ENCODE measurements around the gene LTBR.

LTBR gene

DNA sequence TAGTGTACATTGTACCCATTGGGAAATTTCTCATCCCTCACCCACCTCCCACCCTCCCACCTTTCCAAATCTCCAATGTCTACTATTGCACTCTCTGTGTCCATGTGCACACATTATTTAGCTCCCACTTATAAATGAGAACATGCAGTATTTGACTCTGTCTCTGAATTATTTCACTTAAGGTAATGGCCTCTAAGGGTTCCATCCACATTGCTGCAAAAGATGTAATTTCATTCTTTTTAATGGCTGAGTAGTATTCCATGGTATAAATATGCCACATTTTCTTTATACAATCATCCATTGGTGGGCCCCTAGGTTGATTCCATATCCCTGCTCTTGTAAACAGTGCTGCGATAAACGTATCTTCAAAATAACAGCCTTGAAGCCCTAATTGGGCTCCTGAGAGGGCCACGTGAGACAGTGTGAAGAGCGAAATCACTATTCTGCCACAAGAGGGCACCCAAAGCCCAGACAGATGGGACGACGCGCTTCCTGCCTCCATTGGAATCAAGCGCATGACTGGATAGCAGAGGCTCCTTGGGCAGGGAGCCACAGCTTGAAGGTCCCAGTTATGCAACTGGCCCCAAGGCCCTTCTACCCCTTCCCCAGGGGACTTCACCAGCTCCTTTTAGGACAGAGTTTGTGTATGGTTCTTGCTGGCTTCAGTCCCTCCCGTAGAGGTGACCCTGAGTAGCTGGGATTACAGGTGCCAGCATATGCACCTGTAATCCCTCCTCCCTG, 39.5 kb downstream of the LTBR start:
- TF ChIP-seq, protein P1, sequence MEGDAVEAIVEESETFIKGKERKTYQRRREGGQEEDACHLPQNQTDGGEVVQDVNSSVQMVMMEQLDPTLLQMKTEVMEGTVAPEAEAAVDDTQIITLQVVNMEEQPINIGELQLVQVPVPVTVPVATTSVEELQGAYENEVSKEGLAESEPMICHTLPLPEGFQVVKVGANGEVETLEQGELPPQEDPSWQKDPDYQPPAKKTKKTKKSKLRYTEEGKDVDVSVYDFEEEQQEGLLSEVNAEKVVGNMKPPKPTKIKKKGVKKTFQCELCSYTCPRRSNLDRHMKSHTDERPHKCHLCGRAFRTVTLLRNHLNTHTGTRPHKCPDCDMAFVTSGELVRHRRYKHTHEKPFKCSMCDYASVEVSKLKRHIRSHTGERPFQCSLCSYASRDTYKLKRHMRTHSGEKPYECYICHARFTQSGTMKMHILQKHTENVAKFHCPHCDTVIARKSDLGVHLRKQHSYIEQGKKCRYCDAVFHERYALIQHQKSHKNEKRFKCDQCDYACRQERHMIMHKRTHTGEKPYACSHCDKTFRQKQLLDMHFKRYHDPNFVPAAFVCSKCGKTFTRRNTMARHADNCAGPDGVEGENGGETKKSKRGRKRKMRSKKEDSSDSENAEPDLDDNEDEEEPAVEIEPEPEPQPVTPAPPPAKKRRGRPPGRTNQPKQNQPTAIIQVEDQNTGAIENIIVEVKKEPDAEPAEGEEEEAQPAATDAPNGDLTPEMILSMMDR (IDR thresholded peaks at IDR 0.05) = peak; percentile 87

DNA sequence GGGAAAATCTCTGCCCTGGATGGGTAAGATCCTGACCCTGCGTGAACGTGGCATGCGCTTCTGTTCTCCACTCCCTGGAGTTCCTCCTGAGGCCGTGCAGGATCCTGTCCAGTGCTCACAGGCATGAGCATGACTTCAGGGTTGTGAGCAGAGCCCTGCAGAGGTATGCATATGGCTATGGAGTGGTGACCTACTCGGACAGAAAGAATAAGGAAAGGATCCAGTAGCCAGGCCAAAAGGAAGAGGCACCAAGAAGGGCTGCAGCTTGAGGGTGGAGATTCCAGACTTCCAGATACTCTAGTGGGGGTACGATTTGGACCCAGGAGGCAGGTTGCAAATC, 40.0 kb downstream of the LTBR start:
- TF ChIP-seq, protein P1 (IDR thresholded peaks at IDR 0.05) = no peak

DNA sequence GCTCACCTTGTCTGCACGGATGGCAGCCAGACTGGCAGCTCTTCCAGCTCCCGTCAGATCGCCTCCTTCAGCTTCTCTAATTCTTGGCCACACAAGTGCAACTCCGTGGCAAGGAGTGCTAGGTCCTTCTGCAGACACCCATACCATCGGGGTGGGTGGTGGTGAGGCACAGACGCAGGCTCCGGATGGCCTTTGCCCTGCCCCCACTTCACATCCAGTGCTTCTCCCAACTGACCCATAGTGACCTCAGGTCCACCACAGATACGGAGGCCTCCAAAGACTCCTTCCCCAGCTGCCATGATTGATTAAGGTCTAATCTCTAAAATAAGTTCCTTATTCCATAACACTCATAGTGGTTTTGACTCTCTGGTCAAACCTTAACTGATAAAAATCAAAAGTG, 40.9 kb downstream of the LTBR start:
- TF ChIP-seq, protein P1 (IDR thresholded peaks at IDR 0.05) = no peak

DNA sequence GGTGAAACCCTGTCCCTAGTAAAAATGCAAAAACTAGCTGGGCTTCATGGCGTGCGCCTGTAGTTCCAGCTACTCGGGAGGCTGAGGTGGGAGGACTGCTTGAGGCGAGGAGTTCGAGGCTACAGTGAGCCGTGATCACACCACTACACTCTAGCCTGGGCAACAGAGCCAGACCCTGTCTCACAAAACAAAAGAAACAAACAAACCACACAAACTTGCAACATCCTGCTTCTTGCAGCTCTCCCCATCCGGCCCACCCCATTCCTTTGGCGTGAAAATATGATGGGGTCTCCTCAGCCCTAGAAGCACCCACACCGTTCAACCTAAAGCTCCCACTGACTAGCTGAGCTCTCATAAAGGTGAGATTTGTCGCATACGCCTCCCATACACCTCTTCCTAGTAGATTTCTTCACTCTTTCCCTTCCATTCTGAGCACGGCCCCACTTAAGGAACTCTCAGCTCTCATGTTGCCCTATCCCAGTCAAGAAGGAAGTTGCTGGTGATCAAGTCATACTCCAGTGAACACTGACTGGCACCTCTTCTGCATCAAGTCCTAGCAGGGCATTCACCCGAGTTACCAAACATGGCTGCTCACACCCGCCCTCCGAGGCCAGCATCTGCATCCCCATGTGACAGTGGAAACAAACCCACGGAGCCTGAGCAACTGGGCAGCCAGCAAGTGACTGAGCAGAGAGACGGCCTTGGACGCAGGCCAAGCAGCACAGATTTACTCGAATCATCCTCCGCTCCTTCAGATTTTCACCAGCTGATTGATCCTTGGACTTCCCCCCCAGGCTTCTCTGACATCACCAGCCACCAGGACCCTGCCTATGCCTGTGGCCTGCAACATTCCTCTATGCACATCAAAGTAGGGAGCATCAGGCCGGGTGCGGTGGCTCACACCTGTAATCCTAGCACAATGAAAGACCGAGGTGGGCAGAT, 41.9 kb downstream of the LTBR start:
- TF ChIP-seq, protein P1 (IDR thresholded peaks at IDR 0.05) = no peak

DNA sequence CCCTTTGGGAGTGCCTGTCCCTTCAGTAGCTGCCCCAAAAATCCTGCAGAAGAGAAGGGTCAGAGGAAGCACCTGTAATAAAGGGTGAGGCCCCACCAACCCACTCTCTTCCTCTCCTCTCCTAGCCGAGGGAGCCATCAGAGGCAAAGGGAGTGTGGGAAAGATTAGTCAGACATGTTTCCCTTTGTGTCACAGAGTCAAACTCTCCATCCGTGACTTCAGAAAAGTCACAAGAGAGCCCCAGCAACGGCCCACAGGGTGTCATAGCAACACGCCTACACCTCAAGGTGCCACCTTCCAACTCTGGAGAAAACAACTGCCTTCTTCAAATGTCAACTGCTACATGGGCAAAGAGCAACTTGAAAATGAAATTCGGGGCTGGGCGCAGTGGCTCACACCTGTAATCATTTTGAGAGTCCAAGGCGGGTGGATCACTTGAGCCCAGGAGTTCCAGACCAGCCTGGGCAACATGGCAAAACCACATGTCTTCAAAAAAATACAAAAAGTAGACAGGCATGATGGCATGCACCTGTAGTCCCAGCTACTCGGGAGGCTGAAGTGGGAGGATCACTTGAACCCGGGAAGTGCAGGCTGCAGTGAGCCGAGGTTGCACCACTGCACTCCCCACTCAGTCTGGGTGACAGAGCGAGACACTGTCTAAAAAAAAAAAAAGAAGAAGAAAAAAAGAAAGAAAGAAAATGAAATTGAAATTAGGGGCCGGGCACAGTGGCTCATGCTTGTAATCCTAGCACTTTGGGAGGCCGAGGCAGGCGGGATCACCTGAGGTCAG, 43.1 kb downstream of the LTBR start:
- TF ChIP-seq, protein P1 (IDR thresholded peaks at IDR 0.05) = no peak

DNA sequence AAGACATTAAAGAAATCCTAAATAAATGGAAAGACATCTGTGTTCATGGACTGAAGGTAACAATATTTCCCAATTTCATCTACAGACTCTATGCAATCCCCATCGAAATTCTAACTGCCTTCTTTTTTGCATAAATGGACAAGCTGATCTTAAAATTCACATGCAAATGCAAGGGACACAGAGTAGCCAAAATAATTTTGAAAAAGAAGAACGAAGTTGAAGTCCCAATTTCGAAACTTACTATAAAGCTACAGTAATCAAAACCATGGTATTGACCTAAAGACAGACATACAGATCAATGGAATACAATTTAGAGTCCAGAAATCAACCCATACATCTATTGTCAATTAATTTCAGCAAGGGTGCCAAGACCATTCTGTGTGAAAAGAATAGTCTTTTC, 44.4 kb downstream of the LTBR start:
- TF ChIP-seq, protein P1 (IDR thresholded peaks at IDR 0.05) = no peak
